Measurements from ENCODE around the gene NOXA1. TPM values are rescaled to one million over a fixed set of nuclear protein-coding genes. Genes with fewer than 3 reads are reported as not detected.

The NOXA1 gene
- polyA plus RNA-seq, 3 donors = 1.3 to 9.4 (median 1.6) TPM

DNA sequence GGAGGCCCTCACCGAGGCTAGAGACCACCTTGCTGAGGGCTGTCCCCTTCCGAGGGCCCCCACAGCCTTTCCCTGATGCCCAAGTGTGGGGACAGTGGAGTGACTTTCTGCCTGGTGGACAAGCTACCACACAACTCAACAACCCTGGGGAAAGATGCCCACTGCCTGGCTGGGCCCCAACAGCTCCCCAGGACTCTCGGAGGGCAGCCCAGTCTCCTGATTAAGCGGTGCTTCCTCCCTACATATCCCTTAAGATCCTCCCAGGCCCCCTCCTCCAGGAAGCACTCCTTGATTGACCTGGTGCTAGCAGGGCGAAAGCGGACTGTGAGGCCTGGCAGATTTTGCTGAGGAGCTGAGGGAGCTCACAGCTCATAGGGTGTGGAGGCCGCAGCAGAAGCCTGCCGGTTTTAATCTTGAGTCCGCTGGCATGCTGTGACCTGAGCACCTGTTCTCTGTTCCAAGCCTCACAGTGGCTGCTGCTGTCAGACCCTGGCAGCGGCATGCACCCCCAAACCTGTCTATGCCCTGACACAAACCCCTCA is 33.7 kb downstream of the NOXA1 start:
- WGBS (ENCODE audit: insufficient coverage) = 95% methylated on average over 9 of the region's 10 CpGs
- no peak overlapping the region for H3K9ac ChIP-seq (ENCODE audit: insufficient read depth, low read length, poor library complexity, severe bottlenecking)
- H3K36me3 ChIP-seq (replicated peaks in 1 of 2; ENCODE audit: control insufficient read depth in 1 of 2, insufficient read depth in 2 of 2, low read length in 2 of 2) = peaks cover 6 to 7% of the 10 kb centered on the region in 2 donors
- intact Hi-C loops (cut with micrococcal nuclease) = loop anchor here in 1 of 2 donors (5.0 kb wide), 1 partner anchor 35 kb away; the partner anchor contains the start of genes EXD3 and NOXA1
- no peak overlapping the region for H2AFZ ChIP-seq (ENCODE audit: insufficient read depth, low read depth, low read length, poor library complexity, severe bottlenecking)
- H3K79me2 ChIP-seq (ENCODE audit: insufficient read depth, low read length) = no peaks in the 10 kb centered on the region
- Mint-ChIP-seq H3K27ac (peak overlapping the region in 1 of 7 donors; percentile 40), H3K27me3 (ENCODE audit: low read depth in 3 of 3) (peaks cover under 1 to 7% (median 3%) of the 10 kb centered on the region in 3 donors), H3K36me3 (peaks cover 11 to 16% of the 10 kb centered on the region in 2 donors), H3K9me3 (peaks cover 0 to 9% (median 3%) of the 10 kb centered on the region in 7 donors), H3K4me3 (no peak overlapping the region), H3K4me1 (peaks cover 22% of the 10 kb centered on the region)
- DNase-seq = no peak
- TF ChIP-seq, protein P1, sequence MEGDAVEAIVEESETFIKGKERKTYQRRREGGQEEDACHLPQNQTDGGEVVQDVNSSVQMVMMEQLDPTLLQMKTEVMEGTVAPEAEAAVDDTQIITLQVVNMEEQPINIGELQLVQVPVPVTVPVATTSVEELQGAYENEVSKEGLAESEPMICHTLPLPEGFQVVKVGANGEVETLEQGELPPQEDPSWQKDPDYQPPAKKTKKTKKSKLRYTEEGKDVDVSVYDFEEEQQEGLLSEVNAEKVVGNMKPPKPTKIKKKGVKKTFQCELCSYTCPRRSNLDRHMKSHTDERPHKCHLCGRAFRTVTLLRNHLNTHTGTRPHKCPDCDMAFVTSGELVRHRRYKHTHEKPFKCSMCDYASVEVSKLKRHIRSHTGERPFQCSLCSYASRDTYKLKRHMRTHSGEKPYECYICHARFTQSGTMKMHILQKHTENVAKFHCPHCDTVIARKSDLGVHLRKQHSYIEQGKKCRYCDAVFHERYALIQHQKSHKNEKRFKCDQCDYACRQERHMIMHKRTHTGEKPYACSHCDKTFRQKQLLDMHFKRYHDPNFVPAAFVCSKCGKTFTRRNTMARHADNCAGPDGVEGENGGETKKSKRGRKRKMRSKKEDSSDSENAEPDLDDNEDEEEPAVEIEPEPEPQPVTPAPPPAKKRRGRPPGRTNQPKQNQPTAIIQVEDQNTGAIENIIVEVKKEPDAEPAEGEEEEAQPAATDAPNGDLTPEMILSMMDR (IDR thresholded peaks at IDR 0.05) = no peak
- peaks cover 0 to 6% of the 10 kb centered on the region in 2 donors for H3K27me3 ChIP-seq (ENCODE audit: control insufficient read depth in 2 of 2, insufficient read depth in 2 of 2, low read length in 2 of 2)
- H3K4me3 ChIP-seq (replicated peaks in 1 of 3; ENCODE audit: low read depth in 2 of 3, low read length in 3 of 3) = no peak overlapping the region
- no peak overlapping the region for H3K27ac ChIP-seq (ENCODE audit: low read depth in 1 of 2, low read length in 2 of 2)
- H3K4me1 ChIP-seq (ENCODE audit: control insufficient read depth in 1 of 2, insufficient read depth in 2 of 2, low read length in 2 of 2) = peaks cover 44 to 62% of the 10 kb centered on the region in 2 donors
- H3K4me2 ChIP-seq (replicated peaks; ENCODE audit: extremely low read depth, low read length, poor library complexity, severe bottlenecking) = no peak overlapping the region
- peaks cover 6% of the 10 kb centered on the region in 2 donors for H3K9me3 ChIP-seq (replicated peaks in 1 of 2; ENCODE audit: control insufficient read depth in 1 of 2, insufficient read depth in 1 of 2, low read length in 2 of 2)
- H4K20me1 ChIP-seq (ENCODE audit: insufficient read depth, low read length) = no peaks in the 10 kb centered on the region

DNA sequence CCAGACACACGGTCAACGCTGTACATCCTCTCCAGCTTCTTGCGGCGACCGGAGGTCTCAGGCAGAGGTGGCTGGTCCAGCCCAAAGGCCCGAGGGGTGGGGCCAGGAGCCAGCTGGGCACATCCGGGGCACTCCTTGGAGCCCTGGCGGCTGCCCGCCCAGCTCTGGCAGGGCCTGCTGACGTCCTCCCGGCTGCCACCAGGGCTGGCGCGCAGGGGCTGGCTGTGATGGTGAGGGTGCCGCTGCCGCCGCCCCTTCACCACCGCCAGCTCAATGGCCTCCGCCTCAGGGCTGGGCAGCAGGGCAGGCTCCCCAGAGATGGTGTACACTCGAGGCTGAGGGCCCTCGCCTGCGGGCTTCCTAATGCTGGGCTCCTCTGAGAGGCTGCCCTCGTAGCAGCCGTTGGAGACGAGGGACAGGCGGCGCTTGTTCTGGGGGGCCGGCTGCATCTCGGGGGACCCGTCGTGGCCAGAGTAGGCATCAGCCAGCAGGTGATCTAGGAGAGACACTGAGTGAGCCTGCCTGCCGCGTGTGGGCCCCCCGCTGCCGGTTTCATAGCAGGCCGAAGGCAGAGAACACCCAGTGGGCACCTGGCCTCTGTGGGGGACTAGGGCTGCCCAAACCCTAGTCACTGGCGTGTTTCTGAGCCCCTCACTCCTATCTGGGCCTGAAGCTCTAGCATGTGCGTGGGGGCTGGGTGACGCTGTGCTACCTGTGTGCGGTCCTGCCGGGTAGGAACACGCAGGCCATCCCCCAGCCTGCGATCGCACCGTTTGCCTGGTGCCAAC is 34.4 kb downstream of the NOXA1 start:
- H3K9me3 ChIP-seq (replicated peaks in 1 of 2; ENCODE audit: control insufficient read depth in 1 of 2, insufficient read depth in 1 of 2, low read length in 2 of 2) = peaks cover 13% of the 10 kb centered on the region in 2 donors
- H3K4me3 ChIP-seq (replicated peaks in 1 of 3; ENCODE audit: low read depth in 2 of 3, low read length in 3 of 3) = peak overlapping the region in 1 of 3 experiments; percentile 75
- H3K79me2 ChIP-seq (ENCODE audit: insufficient read depth, low read length) = no peaks in the 10 kb centered on the region
- H3K27ac ChIP-seq (ENCODE audit: low read depth in 1 of 2, low read length in 2 of 2) = no peak overlapping the region
- no peak overlapping the region for H2AFZ ChIP-seq (ENCODE audit: insufficient read depth, low read depth, low read length, poor library complexity, severe bottlenecking)
- TF ChIP-seq, protein P1 (IDR thresholded peaks at IDR 0.05) = no peak
- peaks cover 11 to 16% of the 10 kb centered on the region in 2 donors for H3K36me3 Mint-ChIP-seq
- H3K27me3 ChIP-seq (ENCODE audit: control insufficient read depth in 2 of 2, insufficient read depth in 2 of 2, low read length in 2 of 2) = peaks cover 0 to 13% of the 10 kb centered on the region in 2 donors
- peak overlapping the region in 1 of 7 donors; percentile 68 for H3K27ac Mint-ChIP-seq
- no peak for DNase-seq
- no peak overlapping the region for H3K9ac ChIP-seq (ENCODE audit: insufficient read depth, low read length, poor library complexity, severe bottlenecking)
- peak overlapping the region; percentile 46 to 49 for H3K4me3 Mint-ChIP-seq
- peak overlapping the region; percentile 89 for H3K4me2 ChIP-seq (replicated peaks; ENCODE audit: extremely low read depth, low read length, poor library complexity, severe bottlenecking)
- peaks cover 17% of the 10 kb centered on the region for H3K4me1 Mint-ChIP-seq
- intact Hi-C loops (cut with micrococcal nuclease) = loop anchor here in 1 of 2 donors (5.0 kb wide), 1 partner anchor 35 kb away; the partner anchor contains the start of genes EXD3 and NOXA1
- no peaks in the 10 kb centered on the region for H4K20me1 ChIP-seq (ENCODE audit: insufficient read depth, low read length)
- peaks cover 6 to 7% of the 10 kb centered on the region in 2 donors for H3K36me3 ChIP-seq (replicated peaks in 1 of 2; ENCODE audit: control insufficient read depth in 1 of 2, insufficient read depth in 2 of 2, low read length in 2 of 2)
- H3K9me3 Mint-ChIP-seq = peaks cover 0 to 12% (median 5%) of the 10 kb centered on the region in 7 donors
- peaks cover 5 to 13% (median 6%) of the 10 kb centered on the region in 3 donors for H3K27me3 Mint-ChIP-seq (ENCODE audit: low read depth in 3 of 3)
- 96% methylated on average over 33 of the region's 44 CpGs for WGBS (ENCODE audit: insufficient coverage)
- peaks cover 37 to 59% of the 10 kb centered on the region in 2 donors for H3K4me1 ChIP-seq (ENCODE audit: control insufficient read depth in 1 of 2, insufficient read depth in 2 of 2, low read length in 2 of 2)
